Superior temporal gyrus (tissue), 1 donor: Measurements from ENCODE around the gene FOXI1.

ENCODE experiments used
- DNase-seq: peaks from one replicate; pipeline ENCODE4 v3.0.0-alpha.2; 2016; ENCODE audit errors: extremely low spot score

The FOXI1 gene

DNA sequence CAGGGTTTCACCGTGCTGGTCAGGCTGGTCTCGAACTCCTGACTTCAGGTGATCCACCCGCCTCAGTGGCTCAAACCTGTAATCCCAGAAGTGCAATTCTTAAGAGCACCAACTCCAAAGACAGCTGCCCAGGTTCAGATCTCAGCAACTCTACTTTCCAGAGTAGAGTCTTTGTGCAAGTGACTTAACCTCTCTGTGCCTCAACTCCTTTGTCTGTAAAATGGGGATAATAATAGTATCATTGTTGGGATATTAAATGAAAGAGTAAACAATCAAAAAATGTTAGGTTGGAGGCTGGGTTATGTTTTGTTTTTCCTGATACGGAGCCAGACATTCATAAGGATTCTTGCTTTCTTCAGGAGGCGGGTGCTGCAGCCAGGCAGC lies 45.0 kb downstream of the FOXI1 start:
- DNase-seq = no peak

DNA sequence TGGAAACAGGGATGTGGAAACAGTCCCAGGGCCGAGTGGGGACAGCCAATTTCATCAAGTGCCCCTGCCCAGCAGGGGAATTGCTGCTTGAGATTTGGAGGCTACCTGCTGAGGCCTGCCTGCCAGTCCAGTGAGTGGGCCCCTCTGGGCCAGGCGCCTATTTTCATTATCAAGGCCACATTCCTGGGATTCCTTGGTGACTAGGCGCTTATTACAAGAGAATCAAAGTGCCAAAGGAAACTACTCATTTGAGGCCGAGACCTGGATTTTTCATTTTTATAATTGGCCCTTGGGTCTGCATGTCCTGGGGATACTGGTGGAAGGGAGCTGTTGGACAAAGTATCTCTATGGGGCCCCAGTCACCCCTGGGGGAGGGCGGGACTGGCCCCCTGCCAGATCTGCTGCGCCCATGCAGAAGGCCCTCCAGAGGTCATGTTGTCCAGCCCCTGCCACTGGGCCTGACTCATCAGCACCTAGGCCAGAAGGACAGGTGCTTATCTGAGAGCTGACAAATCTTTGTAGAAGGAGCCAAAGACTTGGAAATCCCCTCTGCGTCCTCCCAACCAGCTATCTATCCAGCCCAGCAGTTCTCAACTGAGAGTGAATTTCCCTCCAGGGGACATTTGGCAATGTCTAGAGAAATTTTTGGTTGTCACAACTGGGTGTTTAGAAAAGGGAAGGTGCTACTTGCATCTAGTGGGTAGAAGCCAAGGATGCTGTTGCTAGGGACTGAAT lies 45.6 kb downstream of the FOXI1 start:
- no peak for DNase-seq

DNA sequence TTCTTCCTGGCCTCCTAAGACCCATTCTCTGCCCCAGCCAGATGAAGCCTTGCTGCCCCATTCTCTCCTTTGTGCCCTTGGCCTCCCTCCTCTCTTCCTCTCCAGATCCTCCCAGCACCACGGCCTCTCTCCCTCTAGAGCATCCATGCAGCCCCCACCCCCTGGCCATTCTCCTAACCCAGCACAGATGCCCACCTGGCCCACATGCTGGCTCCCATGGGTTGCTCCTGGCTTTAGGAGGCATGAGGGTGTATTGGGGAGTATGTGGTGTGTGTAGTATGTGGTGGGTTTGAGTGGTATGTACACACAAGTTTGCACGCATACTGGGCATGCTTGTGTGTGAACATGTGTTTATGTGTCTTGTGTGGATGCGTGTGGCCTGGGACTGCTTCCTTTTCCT lies 47.1 kb downstream of the FOXI1 start:
- DNase-seq = no peak

DNA sequence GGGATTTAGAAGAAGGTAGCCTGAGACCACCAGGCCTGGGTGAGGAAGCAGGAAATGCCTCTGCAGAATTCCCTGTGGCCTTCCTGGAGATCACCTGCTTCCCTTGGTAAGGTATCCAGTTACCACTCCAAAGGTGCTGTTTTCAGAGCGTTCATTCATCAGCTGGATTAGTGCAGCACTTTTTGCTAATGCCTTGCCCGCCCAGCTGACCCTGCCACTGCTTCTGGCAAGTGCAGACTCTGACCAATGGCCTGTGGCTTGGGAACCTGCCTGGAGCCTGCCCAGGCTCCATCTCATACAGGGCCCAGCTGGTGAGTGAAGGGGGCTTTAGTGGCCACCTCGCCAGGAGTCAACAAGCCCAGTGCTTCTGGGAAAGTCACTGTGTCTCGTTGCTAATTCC lies 48.6 kb downstream of the FOXI1 start:
- no peak for DNase-seq

DNA sequence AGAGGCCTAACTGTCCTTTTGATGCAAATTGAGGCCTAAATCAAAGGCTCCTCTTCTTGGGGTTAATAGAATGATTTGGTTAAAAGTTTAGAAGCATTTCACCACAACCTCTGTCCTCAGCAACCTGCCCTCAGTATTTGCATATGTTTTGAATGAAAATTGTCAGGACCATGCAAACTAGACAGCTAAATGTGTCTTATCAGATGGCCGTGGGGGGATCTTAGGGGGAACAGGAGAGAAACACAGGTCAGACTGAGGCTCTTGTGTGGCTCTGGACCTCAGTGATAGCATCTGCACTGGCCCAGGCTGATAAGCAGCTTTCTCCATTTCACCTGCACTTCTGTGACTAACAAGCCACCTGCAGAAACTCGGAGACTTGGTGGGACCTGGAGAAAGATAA lies 49.0 kb downstream of the FOXI1 start:
- DNase-seq = no peak

DNA sequence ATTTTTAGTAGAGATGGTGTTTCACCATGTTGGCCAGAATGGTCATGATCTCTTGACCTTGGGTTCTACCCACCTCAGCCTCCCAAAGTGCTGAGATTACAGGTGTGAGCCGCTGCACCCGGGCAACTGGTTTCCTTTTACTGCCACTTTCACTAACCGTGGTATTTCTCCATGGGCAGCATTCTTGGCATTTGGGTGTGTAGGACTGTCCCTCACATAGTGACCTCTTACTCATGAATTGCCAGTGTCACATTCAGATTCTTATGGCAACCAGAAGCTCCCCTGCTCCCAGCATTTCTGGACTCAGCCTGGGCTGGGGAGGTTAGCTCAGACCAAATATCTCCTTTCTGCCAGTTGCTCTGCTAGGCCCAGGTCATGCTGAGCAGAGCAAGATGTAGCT lies 50.1 kb downstream of the FOXI1 start:
- DNase-seq = no peak

DNA sequence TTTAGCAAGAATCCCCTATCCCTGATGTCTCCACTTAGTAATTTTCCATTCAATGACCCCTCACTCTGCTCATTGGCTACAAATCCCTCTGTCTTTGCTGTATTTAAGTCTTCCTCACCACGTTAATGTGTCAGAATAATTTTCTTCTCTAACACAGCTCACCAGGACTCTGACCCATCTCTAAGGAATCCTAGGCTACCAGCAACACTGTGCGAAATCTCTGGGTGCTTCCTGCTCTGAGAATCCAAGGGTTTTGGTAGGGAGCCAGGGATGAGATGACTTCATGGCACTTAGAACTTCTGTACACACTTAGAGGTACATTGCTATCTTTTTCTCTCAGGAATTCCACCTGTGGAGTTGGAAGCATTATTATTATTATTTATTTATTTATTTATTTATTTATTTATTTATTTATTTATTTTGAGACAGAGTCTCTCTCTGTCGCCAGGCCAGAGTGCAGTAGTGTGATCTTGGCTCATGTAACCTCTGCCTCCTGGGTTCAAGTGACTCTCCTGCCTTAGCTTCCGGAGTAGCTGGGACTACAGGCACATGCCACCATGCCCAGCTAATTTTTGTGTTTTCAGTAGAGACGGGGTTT lies 53.5 kb downstream of the FOXI1 start:
- no peak for DNase-seq
